ENCODE data around the gene MITD1.

Gene MITD1

DNA sequence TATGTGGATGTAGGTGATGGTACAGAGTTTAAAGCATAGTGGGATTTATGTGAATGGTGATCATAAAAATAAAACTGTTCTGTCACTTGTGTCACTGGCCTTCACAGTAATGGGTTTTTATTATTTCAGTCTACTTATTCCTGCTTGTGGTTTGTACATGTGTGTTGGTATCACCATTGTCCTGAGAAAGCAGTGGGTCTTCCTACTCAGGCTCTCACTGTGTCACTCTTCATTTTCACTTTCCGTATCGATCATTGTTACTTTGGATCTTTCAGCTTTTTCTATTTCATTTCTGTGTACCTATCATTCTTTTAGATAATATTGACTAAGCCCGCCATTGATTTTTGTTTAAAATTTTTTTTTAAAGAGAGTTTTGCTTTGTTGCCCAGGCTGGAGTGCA lies 7.5 kb upstream of the MITD1 start:
- H3K9ac ChIP-seq (ENCODE audit: low read length in 5 of 5): no peak overlapping the region
- H3K9me3 ChIP-seq (ENCODE audit: control insufficient read depth in 5 of 5, low read length in 5 of 5): no peaks in the 10 kb centered on the region
- no peak overlapping the region for H3K27ac ChIP-seq (ENCODE audit: low read depth, low read length)
- no peak overlapping the region for H3K4me3 ChIP-seq (ENCODE audit: low read depth in 1 of 5, low read length in 5 of 5)
- H3K4me1 ChIP-seq (ENCODE audit: control insufficient read depth in 5 of 5, insufficient read depth in 5 of 5, low read length in 5 of 5): peaks cover 0 to 5% (median 0%) of the 10 kb centered on the region in 5 donors
- H3K36me3 ChIP-seq (ENCODE audit: control insufficient read depth in 5 of 5, insufficient read depth in 5 of 5, low read length in 5 of 5): peaks cover 6 to 42% (median 30%) of the 10 kb centered on the region in 5 donors
- no peaks in the 10 kb centered on the region for H3K27me3 ChIP-seq (ENCODE audit: control insufficient read depth in 5 of 5, insufficient read depth in 4 of 5, low read length in 5 of 5)

DNA sequence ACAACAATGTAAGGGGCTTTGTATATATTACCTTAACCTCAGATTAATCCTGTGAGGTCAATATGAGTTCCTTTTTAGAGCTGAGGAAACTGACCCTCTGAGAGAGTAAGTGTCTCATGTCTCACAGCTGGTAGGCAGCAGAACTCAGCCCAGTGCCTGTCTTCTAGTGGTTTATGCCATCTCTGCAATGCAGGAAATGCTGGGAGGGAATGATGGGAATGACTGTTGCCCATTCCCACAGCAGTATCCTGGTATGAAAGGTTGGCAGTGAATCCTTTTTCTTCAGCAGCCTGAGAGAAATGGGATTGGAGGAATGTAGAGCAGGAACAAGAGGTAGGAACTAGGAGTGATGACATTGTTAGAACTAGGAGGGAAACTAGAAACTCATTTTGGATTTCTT lies 6.2 kb upstream of the MITD1 start:
- Histone ChIP-seq H3K4me1 (ENCODE audit: control insufficient read depth in 5 of 5, insufficient read depth in 5 of 5, low read length in 5 of 5) (peaks cover 0 to 6% (median 2%) of the 10 kb centered on the region in 5 donors), H3K9ac (ENCODE audit: low read length in 5 of 5) (no peak overlapping the region), H3K27ac (ENCODE audit: low read depth, low read length) (no peak overlapping the region), H3K4me3 (ENCODE audit: low read depth in 1 of 5, low read length in 5 of 5) (no peak overlapping the region), H3K27me3 (ENCODE audit: control insufficient read depth in 5 of 5, insufficient read depth in 4 of 5, low read length in 5 of 5) (no peaks in the 10 kb centered on the region), H3K9me3 (ENCODE audit: control insufficient read depth in 5 of 5, low read length in 5 of 5) (no peaks in the 10 kb centered on the region), H3K36me3 (ENCODE audit: control insufficient read depth in 5 of 5, insufficient read depth in 5 of 5, low read length in 5 of 5) (peaks cover 4 to 37% (median 24%) of the 10 kb centered on the region in 5 donors)

DNA sequence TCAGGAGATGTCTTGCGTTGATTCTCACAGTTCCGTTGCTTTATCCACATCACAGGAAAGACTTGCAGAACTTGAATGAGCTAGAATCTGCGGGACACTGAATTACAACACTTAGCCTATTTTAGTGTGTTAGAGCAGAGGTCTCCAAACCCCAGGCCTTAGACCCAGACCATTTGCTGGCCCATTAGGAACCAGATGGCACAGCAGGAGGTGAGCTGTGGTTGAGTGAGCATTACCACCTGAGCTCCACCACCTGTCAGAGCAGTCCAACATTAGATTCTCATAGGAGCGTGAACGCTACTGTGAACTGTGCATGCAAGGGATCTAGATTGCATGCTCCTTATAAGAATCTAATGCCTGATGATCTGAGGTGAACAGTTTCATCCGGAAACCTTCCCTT lies 4.0 kb upstream of the MITD1 start:
- peaks cover 3 to 18% (median 16%) of the 10 kb centered on the region in 5 donors for H3K36me3 ChIP-seq (ENCODE audit: control insufficient read depth in 5 of 5, insufficient read depth in 5 of 5, low read length in 5 of 5)
- H3K27me3 ChIP-seq (ENCODE audit: control insufficient read depth in 5 of 5, insufficient read depth in 4 of 5, low read length in 5 of 5): no peaks in the 10 kb centered on the region
- H3K4me3 ChIP-seq (ENCODE audit: low read depth in 1 of 5, low read length in 5 of 5): no peak overlapping the region
- H3K4me1 ChIP-seq (ENCODE audit: control insufficient read depth in 5 of 5, insufficient read depth in 5 of 5, low read length in 5 of 5): peaks cover 0 to 20% (median 18%) of the 10 kb centered on the region in 5 donors
- no peak overlapping the region for H3K9ac ChIP-seq (ENCODE audit: low read length in 5 of 5)
- no peaks in the 10 kb centered on the region for H3K9me3 ChIP-seq (ENCODE audit: control insufficient read depth in 5 of 5, low read length in 5 of 5)
- no peak overlapping the region for H3K27ac ChIP-seq (ENCODE audit: low read depth, low read length)

DNA sequence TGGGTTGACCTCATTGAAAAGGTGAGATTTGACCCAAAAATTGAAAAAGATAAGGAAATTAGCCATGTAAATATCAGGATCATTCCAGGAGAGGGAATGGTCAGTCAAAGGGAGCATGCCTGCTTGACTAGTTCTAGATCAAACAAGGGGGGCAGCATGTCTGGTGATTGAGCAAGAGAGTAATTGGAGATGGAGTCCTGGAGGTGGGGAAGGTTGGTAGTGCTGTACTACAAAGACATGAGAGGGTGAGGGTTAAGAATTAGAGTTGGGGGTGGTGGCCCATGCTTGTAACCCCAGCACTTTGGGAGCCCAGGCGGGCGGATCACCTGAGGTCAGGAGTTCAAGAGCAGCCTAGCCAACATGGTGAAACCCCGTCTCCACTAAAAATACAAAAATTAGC lies 2.2 kb upstream of the MITD1 start:
- peaks cover 0 to 31% (median 26%) of the 10 kb centered on the region in 5 donors for H3K4me1 ChIP-seq (ENCODE audit: control insufficient read depth in 5 of 5, insufficient read depth in 5 of 5, low read length in 5 of 5)
- no peak overlapping the region for H3K9ac ChIP-seq (ENCODE audit: low read length in 5 of 5)

DNA sequence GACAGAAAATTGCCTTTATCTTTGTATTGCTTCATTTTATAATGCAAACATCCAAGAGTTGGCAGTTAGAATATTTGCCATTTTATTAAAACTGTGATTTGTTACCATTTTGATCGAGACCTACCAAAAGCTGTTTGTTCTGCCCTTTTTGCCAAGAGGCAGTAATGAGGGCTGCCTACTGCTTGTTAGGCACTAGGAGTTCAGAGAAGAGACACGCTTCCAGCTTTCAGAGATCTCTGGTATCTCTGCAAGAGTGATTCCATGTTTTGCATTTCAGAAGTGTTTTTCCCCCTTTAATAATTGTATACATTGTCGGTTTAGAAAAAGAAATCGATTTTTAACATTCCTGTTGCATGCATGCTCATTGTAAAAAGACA lies 754 bp upstream of the MITD1 start:
- Histone ChIP-seq H3K27me3 (ENCODE audit: control insufficient read depth in 5 of 5, insufficient read depth in 4 of 5, low read length in 5 of 5) (no peaks in the 10 kb centered on the region), H3K4me1 (ENCODE audit: control insufficient read depth in 5 of 5, insufficient read depth in 5 of 5, low read length in 5 of 5) (peaks cover 0 to 31% (median 26%) of the 10 kb centered on the region in 5 donors), H3K36me3 (ENCODE audit: control insufficient read depth in 5 of 5, insufficient read depth in 5 of 5, low read length in 5 of 5) (no peaks in the 10 kb centered on the region), H3K4me3 (ENCODE audit: low read depth in 1 of 5, low read length in 5 of 5) (peak overlapping the region; percentile 90 to 99 (median 98)), H3K27ac (ENCODE audit: low read depth, low read length) (peak overlapping the region; percentile 96), H3K9ac (ENCODE audit: low read length in 5 of 5) (peak overlapping the region; percentile 49 to 98 (median 96)), H3K9me3 (ENCODE audit: control insufficient read depth in 5 of 5, low read length in 5 of 5) (no peaks in the 10 kb centered on the region)

More for the DNA sequence above, 2.2 kb upstream of the MITD1 start:
- Histone ChIP-seq H3K36me3 (ENCODE audit: control insufficient read depth in 5 of 5, insufficient read depth in 5 of 5, low read length in 5 of 5) (peaks cover 0 to 6% (median 3%) of the 10 kb centered on the region in 5 donors), H3K27me3 (ENCODE audit: control insufficient read depth in 5 of 5, insufficient read depth in 4 of 5, low read length in 5 of 5) (no peaks in the 10 kb centered on the region), H3K9me3 (ENCODE audit: control insufficient read depth in 5 of 5, low read length in 5 of 5) (no peaks in the 10 kb centered on the region), H3K27ac (ENCODE audit: low read depth, low read length) (no peak overlapping the region), H3K4me3 (ENCODE audit: low read depth in 1 of 5, low read length in 5 of 5) (no peak overlapping the region)

DNA sequence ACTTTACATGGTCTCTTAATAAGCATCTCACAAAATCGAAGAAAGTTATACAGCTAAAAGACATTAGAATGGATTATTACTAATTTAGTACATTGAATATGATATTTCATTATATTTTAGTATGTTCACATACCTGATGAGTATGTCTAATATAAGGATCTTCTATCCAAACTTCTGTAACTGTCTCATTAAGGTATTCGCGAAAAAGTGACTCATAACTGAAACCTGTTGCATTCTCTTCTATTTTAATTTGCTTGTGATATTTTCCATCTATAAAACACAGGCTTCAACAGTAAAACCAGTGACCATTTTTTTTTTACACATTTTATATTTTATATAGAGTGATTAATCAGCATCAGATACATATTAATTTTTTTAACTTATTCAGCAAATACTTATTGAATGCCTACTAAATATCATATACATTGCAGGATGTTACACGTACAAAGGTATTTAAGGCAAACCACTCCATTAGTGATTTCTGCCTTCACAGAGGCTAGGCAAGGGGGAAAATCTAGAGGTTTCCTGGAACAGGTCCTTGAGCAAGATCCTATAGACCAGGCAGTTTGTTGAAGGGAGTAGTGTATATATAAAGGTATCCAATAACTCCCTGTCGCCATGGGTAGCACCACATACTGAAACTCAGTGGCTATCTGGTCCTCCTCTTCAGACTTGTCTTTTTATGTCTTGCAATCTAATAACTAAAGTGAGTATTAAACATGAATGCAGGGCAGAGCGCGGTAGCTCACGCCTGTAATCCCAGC lies 9.3 kb downstream of the MITD1 start:
- Histone ChIP-seq H3K9me3 (ENCODE audit: control insufficient read depth in 5 of 5, low read length in 5 of 5) (no peaks in the 10 kb centered on the region), H3K36me3 (ENCODE audit: control insufficient read depth in 5 of 5, insufficient read depth in 5 of 5, low read length in 5 of 5) (peaks cover 31 to 54% (median 37%) of the 10 kb centered on the region in 5 donors), H3K4me3 (ENCODE audit: low read depth in 1 of 5, low read length in 5 of 5) (no peak overlapping the region)

DNA sequence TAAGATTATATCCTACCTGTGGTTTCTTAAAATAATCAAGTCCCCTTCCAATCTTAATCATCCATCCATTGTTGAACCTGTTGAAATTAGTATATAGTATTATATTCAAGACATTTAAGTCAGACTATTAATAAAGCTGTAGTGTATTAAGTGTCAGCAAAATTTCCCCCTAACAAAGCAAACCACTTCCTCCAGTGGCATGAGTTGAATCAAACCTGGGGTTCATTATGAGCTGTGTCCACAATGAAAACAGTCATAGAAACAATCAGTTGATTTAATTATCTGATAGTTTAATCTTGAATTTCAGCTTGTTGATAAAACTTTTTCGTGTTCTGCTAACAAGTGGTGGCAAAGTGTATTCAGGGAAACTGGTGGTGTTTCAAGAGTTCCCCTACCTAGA lies 11.3 kb downstream of the MITD1 start:
- Histone ChIP-seq H3K4me3 (ENCODE audit: low read depth in 1 of 5, low read length in 5 of 5) (no peak overlapping the region), H3K27me3 (ENCODE audit: control insufficient read depth in 5 of 5, insufficient read depth in 4 of 5, low read length in 5 of 5) (no peaks in the 10 kb centered on the region), H3K27ac (ENCODE audit: low read depth, low read length) (no peak overlapping the region), H3K36me3 (ENCODE audit: control insufficient read depth in 5 of 5, insufficient read depth in 5 of 5, low read length in 5 of 5) (peaks cover 38 to 66% (median 43%) of the 10 kb centered on the region in 5 donors), H3K4me1 (ENCODE audit: control insufficient read depth in 5 of 5, insufficient read depth in 5 of 5, low read length in 5 of 5) (no peaks in the 10 kb centered on the region), H3K9me3 (ENCODE audit: control insufficient read depth in 5 of 5, low read length in 5 of 5) (no peaks in the 10 kb centered on the region), H3K9ac (ENCODE audit: low read length in 5 of 5) (no peak overlapping the region)

More for the DNA sequence above, 9.3 kb downstream of the MITD1 start:
- Histone ChIP-seq H3K27ac (ENCODE audit: low read depth, low read length) (no peak overlapping the region), H3K4me1 (ENCODE audit: control insufficient read depth in 5 of 5, insufficient read depth in 5 of 5, low read length in 5 of 5) (no peaks in the 10 kb centered on the region), H3K27me3 (ENCODE audit: control insufficient read depth in 5 of 5, insufficient read depth in 4 of 5, low read length in 5 of 5) (no peaks in the 10 kb centered on the region), H3K9ac (ENCODE audit: low read length in 5 of 5) (no peak overlapping the region)

DNA sequence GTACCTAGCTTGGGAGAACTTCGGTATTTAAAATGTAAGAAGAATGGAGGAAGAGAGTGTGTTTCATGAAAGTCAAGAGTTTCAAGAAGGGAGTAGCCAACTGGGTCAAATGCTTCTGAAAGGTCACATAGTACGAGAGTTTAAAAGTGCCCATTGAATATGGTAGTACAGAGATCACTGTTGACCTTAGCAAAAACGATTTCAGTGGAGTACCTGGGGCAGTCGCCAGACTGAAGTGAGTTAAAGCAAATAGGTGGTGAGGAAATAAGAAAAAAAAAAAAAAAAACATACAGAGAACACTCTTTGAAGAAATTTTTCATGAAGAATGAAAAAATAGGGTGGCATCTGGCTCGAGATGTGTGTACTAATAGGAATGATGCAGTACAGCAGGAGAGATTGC lies 14.6 kb downstream of the MITD1 start:
- H3K4me1 ChIP-seq (ENCODE audit: control insufficient read depth in 5 of 5, insufficient read depth in 5 of 5, low read length in 5 of 5): no peaks in the 10 kb centered on the region
- H3K36me3 ChIP-seq (ENCODE audit: control insufficient read depth in 5 of 5, insufficient read depth in 5 of 5, low read length in 5 of 5): peaks cover 33 to 57% (median 45%) of the 10 kb centered on the region in 5 donors
- H3K9ac ChIP-seq (ENCODE audit: low read length in 5 of 5): no peak overlapping the region

DNA sequence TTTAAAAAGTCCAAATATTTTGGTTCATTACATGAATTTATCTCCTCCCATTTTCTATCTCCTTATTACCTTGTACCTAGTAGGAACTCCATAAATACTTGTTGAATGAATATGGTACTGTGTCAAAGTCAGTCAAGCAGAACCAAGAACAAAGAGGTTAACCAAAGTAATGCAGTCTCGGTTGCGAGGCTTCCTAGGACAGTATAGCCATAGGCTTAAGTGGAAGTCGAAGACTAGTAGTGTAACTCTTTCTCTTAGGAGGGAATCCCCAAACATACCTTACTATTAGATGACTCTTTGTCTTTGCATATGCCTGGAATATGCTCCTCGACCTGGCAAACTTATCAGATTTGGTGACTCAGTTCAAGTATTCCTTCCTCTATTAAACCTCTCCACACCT lies 21.3 kb downstream of the MITD1 start:
- no peaks in the 10 kb centered on the region for H3K9me3 ChIP-seq (ENCODE audit: control insufficient read depth in 5 of 5, low read length in 5 of 5)
- no peaks in the 10 kb centered on the region for H3K27me3 ChIP-seq (ENCODE audit: control insufficient read depth in 5 of 5, insufficient read depth in 4 of 5, low read length in 5 of 5)
- H3K9ac ChIP-seq (ENCODE audit: low read length in 5 of 5): no peak overlapping the region
- H3K4me3 ChIP-seq (ENCODE audit: low read depth in 1 of 5, low read length in 5 of 5): no peak overlapping the region
- peaks cover 13 to 41% (median 23%) of the 10 kb centered on the region in 5 donors for H3K36me3 ChIP-seq (ENCODE audit: control insufficient read depth in 5 of 5, insufficient read depth in 5 of 5, low read length in 5 of 5)
- H3K27ac ChIP-seq (ENCODE audit: low read depth, low read length): no peak overlapping the region
- H3K4me1 ChIP-seq (ENCODE audit: control insufficient read depth in 5 of 5, insufficient read depth in 5 of 5, low read length in 5 of 5): peaks cover 0 to 11% (median 8%) of the 10 kb centered on the region in 5 donors

More for the DNA sequence above, 14.6 kb downstream of the MITD1 start:
- Histone ChIP-seq H3K27ac (ENCODE audit: low read depth, low read length) (no peak overlapping the region), H3K4me3 (ENCODE audit: low read depth in 1 of 5, low read length in 5 of 5) (no peak overlapping the region), H3K9me3 (ENCODE audit: control insufficient read depth in 5 of 5, low read length in 5 of 5) (no peaks in the 10 kb centered on the region), H3K27me3 (ENCODE audit: control insufficient read depth in 5 of 5, insufficient read depth in 4 of 5, low read length in 5 of 5) (no peaks in the 10 kb centered on the region)

DNA sequence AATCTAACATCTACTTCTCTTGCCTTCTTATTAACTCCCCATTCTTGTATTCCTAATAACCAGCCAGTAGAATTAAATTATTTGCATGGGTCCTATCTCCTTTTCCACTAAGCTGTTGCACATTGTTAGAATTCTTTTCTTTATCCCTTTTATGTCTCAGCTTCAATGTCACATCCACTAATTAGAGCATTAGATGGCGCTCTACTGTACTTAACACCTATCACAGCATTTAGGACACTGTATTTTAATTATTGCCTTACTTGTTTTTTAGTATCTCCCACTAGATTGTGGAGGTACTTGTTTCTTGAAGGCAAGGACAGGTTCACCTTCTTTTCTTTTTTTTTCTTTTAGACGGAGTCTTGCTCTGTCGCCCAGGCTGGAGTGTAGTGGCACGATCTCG lies 22.3 kb downstream of the MITD1 start:
- Histone ChIP-seq H3K9me3 (ENCODE audit: control insufficient read depth in 5 of 5, low read length in 5 of 5) (no peaks in the 10 kb centered on the region), H3K4me1 (ENCODE audit: control insufficient read depth in 5 of 5, insufficient read depth in 5 of 5, low read length in 5 of 5) (peaks cover 3 to 20% (median 17%) of the 10 kb centered on the region in 5 donors), H3K27me3 (ENCODE audit: control insufficient read depth in 5 of 5, insufficient read depth in 4 of 5, low read length in 5 of 5) (no peaks in the 10 kb centered on the region), H3K4me3 (ENCODE audit: low read depth in 1 of 5, low read length in 5 of 5) (no peak overlapping the region), H3K27ac (ENCODE audit: low read depth, low read length) (no peak overlapping the region), H3K36me3 (ENCODE audit: control insufficient read depth in 5 of 5, insufficient read depth in 5 of 5, low read length in 5 of 5) (peaks cover 13 to 41% (median 22%) of the 10 kb centered on the region in 5 donors), H3K9ac (ENCODE audit: low read length in 5 of 5) (no peak overlapping the region)
